ENCODE measurements around the gene SPSB2.

DNA sequence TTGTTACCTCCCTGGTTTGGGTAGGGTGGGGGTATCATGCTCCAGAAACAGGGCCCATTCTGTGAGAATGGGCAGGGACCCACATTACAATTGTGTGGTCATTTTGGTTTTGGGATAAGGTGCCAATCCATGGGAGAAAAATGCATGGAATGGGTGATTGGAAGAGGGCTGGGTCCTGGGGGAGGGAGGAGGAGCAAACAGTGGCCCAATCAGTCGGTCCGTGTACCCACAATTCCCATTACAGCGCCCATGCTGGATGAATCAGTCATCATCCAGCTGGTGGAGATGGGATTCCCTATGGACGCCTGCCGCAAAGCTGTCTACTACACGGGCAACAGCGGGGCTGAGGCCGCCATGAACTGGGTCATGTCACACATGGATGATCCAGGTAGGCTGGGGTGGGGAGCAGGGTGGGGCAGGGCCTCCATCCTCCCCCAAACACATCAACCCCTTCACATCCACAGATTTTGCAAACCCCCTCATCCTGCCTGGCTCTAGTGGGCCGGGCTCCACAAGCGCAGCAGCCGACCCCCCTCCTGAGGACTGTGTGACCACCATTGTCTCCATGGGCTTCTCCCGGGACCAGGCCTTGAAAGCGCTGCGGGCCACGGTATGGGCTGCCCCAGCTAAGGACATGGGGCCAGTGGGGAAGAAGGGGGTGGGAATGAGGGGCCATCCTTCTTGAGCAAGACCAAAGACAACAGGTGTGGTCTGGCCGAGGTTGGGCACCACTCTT, 9.3 kb downstream of the SPSB2 start:
- no peak for TF ChIP-seq CTCF (IDR thresholded peaks at IDR 0.05)
- no peak for TF ChIP-seq POLR2AphosphoS5 (IDR thresholded peaks at IDR 0.05)
- TF ChIP-seq POLR2A (IDR thresholded peaks at IDR 0.05) = no peak

All from breast epithelium (tissue), 3 donors.